Hematopoietic multipotent progenitor cell treated with erythropoietin and hydrocortisone succinate and interleukin-3 and kit ligand, for 15 days (in vitro differentiated cells): ENCODE measurements around the gene SELE.

Source experiments
- DNase-seq: peaks from one replicate; pipeline ENCODE4 v3.0.0-alpha.2; 2015; ENCODE audit warnings: low spot score

The SELE gene, protein sequence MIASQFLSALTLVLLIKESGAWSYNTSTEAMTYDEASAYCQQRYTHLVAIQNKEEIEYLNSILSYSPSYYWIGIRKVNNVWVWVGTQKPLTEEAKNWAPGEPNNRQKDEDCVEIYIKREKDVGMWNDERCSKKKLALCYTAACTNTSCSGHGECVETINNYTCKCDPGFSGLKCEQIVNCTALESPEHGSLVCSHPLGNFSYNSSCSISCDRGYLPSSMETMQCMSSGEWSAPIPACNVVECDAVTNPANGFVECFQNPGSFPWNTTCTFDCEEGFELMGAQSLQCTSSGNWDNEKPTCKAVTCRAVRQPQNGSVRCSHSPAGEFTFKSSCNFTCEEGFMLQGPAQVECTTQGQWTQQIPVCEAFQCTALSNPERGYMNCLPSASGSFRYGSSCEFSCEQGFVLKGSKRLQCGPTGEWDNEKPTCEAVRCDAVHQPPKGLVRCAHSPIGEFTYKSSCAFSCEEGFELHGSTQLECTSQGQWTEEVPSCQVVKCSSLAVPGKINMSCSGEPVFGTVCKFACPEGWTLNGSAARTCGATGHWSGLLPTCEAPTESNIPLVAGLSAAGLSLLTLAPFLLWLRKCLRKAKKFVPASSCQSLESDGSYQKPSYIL

DNA sequence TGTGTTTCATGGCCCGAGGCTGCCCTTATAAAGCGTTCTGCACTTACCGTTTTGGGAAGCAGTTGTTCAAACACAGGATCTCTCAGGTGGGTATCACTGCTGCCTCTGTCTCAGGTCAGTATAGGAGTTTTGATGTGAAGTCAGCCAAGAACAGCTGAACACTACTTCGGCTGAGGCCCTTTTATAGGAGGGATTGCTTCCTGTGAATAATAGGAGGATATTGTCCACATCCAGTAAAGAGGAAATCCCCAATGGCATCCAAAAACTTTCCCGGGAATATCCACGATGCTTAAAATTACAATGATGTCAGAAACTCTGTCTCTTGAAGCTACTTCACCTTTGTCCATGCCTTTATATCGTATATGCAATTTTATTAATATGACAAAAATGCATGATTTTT lies at the start of gene SELE:
TSS of gene SELE (minus strand) at position 156 of the 400 bp plus-strand sequence. CDS start 467 bp downstream, outside the sequence.
- no peak for DNase-seq

DNA sequence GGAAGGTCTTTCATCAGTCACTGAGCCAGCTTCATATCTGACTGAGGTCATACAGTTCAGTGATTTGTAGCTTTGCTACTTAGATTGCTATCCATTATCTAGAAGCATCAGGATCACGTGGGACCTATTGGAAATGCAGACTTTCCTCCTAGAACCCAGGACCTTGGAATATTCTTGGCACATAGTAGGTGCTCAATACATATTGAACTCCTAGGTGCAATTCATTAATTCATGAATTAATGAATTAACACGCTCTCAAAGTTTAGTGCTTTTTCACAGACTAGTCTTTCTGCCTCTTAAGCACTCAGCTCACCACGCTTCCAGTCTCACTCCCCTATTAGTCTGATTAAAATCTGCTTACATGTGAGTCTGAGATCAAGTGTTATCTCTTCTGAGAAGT lies 48.7 kb upstream of the SELE start:
- no peak for DNase-seq

DNA sequence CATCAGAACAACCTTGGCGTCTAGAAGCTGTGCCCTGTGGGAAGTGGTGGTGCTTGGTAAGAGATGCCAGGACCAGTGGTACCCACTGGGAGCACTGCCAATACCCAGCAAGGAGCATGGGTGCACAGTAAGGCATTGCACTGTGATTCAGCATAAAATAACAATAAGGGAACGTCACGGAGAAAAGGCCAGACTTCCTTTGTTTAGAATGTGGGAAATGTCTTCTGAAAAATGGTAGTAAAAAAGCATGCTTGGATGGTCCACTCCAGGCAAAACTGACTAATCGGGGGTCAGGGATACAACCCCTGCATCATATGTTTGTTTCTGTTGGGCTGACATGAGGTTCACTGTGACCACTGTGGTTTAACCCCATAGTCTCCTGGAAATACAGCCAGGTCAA lies 46.1 kb upstream of the SELE start:
- no peak for DNase-seq

DNA sequence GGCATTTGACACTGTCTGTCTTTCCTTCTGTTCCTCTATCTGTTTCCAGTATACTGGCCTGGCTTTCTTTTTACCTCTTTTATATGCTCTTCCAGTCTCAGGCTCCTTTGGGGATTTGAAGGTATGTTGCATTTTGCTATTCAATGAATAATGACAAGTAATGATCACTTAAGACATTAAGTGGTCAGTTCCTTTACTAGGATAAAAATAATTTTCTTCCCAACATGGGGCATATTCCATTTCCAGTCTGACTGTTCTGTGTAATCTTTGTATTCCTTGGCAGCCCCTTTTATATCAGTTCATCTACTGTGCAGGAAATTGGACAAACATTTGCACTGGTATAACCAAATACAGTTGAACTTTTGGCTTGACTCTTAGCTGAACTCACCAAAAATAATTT lies 45.3 kb upstream of the SELE start:
- no peak for DNase-seq

- no peak for DNase-seq
Measured at GRCh38 chr1:169776440-169776839, 42.6 kb upstream of the SELE start.

DNA sequence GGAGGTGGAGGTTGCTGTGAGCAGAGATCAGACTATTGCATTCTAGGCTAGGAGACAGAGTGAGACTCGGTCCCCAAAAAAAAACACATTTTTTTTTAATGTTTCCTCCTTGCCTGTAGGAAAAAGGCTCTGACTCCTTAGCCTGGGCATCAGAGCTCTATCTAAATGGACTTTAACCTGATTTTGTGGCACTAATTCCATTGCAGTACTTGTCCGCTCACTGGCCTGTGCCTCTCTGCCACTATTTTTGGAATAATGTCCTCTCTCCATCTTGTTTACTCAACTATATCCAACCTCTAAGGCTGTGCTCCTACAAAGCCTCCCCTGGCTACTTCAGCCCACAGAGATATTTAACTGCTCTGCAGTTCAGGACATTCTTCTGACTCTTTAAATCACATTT lies 34.3 kb upstream of the SELE start:
- DNase-seq = no peak

DNA sequence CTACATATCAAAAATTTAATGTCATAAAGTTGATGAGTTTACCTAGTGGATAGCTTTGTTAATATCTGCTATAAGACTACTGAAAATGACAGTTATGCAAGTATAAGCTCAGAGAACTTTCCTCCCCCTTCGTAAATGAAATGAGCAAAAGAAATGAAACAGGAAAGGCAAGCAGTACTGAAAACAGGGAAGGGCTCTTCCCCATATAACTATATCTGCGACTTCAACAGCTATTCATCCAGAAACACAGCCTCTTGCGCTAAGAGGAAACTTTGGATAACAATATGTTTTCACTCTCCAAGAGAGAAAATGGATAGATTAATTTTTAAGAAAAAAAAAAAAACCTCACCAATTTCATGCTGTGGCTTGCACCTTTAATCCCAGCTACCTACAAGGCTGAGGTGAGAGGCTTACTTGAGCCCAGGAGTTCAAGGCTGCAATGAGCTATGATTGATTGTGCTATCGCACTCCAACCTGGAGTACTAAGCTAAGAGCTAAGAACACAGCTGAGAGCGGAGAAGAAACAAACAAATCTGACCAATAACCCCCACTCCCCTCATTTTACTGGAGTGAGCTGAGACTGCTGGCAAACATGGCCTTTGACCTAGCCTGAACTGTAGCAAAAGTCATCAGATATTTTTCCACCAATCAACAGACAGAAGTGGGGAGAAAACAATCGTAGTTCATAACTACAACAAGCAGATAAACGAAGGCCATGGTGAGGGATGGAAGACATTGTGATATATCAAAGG lies 31.9 kb upstream of the SELE start:
- DNase-seq = no peak

DNA sequence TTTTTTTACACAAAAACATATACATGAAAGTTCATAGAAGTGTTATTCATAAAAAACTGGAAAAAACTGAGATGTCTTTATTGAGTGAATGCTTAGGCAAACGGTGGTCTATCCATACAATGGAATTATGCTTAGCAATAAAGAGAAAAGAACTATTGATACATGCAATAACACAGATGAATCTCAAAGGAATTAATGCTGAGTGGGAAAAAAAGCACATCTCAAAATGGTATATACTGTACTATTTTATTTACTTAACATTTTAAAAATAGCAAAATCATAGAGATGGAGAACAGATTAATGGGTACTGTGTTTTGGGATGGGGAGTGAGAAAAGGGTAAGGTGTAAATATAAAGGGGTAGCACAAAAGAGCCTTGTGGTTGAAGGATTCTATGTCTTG lies 31.0 kb upstream of the SELE start:
- DNase-seq = no peak

DNA sequence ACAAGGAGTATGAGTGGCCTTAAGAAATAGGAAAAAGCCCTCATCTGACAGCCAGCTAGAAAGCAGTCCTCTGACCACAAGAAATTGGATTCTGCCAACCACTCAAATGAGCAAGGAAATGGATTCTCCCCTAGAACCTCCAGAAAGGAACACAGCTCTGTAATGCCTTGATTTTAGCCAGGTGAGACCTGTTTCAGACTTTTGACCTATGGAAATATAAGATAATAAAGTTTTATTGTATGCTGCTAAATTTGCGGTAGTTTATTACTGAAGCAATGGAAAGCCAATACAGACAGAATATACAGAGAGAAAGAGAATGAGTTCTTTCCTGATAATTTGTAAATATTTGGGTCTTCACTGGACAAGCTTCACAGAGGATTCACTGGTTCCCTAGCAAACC lies 28.8 kb upstream of the SELE start:
- DNase-seq = no peak

- no peak for DNase-seq
Measured at GRCh38 chr1:169759038-169759437, 25.2 kb upstream of the SELE start.

- no peak for DNase-seq
Measured at GRCh38 chr1:169753549-169753948, 19.7 kb upstream of the SELE start.

GRCh38 chr1:169750041-169750440 lies 16.2 kb upstream of the SELE start:
- DNase-seq = no peak

- no peak for DNase-seq
Measured at GRCh38 chr1:169746550-169746949, 12.7 kb upstream of the SELE start.

DNA sequence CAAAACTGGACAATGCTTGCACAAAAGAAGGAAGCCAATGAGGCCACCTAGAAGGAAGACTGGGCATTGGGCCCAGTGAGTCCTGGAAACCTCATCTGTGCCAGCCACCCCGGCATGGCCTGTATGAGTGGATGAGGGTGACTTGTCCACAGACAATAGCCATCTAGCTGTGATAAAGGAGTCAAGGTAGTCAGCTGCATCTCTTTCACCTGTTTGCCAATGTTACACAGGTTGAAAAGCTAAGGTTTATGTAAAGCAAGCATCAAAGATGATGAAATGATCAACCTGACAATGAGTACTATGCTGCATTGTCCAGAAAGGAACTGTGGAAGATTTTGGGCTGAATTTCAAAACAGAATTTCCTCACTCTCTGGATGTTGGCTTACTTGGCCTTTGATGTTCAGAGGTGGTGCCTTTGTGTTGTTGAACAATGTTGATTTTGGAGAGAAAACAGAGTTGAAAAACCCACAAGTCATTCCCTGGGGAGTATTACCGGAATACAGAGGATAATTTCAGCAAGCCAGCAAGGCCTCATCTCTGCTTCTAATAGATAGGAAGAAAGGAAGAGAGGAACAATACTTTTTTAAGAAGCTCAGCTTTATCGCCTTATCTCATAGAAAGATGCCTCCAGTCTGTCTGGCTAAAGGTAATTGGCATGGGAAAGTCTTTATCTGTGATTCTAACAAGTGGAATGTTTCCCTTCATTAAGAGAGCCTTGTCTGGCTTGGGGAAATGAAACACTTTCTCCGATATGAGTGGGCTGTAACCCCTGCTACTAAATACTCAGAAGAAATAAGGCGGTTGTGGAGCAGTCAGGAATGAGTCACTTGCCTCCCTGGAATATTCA lies 11.4 kb upstream of the SELE start:
- DNase-seq = no peak

GRCh38 chr1:169741666-169742394 lies 8.0 kb upstream of the SELE start:
- DNase-seq = no peak

GRCh38 chr1:169739980-169740379 lies 6.1 kb upstream of the SELE start:
- no peak for DNase-seq

- no peak for DNase-seq
Measured at GRCh38 chr1:169731446-169731845, 2.4 kb downstream of the SELE start.

- DNase-seq = no peak
Measured at GRCh38 chr1:169729991-169730390, 3.9 kb downstream of the SELE start.

DNA sequence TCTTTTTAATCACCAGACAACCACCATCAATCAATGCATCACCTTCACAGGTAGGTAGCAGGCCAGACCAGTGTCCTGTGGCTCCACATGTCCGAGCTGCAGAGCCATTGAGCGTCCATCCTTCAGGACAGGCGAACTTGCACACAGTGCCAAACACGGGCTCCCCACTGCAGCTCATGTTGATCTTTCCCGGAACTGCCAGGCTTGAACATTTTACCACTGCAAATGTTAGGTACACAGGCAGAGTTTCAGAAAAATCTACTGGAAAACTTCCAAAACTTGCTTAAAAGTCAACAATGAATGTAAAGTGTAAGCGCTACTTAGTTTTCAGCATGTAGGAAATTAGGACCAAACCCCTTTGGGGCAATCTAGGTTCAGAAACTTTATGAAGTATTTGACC lies 6.6 kb downstream of the SELE start:
- DNase-seq = no peak

DNA sequence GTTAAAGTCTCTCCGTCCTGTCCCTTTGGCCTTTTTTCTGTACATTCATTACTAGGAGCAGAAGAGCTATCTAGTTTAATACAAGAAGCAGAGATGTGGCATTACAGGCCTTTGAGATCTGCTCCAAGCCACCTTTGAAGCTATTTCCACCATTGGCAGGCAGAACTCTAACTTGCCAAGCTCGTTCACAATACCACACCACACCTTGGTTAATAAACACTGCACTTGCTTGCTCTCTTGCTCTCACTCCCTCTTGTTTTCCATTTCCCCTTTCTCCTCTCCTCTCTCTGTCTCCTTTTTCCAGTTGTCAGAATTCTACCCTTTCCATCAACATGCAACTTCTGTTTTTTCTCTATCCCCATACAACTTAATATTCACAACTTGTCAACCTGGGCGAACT lies 7.0 kb downstream of the SELE start:
- DNase-seq = no peak

DNA sequence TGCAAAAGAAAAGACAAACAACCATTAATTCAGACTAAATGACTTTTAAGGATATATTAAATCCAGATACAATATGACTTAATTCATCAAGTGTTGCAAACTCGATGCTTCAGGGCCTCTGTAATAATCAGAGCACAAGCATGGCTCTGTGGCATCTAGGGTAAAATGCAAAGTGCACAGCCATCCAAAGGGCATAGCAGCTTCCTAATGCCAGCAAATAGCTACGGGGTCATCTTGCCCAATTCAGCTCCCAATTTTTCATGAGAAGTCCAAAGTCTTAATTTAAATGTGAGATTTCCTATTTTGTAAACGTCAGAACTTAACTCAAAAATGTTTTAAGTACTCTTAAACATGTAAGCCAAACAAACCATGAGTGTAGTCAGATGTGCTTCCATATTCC lies 7.9 kb downstream of the SELE start:
- no peak for DNase-seq

- DNase-seq = no peak
Measured at GRCh38 chr1:169724168-169724567, 9.7 kb downstream of the SELE start.
